Activated T-helper 17 cell treated with anti-CD3 and anti-CD28 coated beads, Interleukin-2, amount 50 U/mL, for 72 hours (primary cell): ENCODE results near the gene GPN3. TPM values are rescaled to one million over a fixed set of nuclear protein-coding genes. Genes with fewer than 3 reads are reported as not detected.
"Not testable (repeated sequence)": the region's sequence is repeated elsewhere in the genome, so short reads cannot be mapped to it uniquely, and the experiment has no call there.

Experiments
- ATAC-seq: fragments of 150-1000 bp; cut with Tn5 transposase; replicated peaks from 2 replicates; pipeline ENCODE4 v1.10.0; 2021; ENCODE audit warnings: mild to moderate bottlenecking, moderate library complexity
- H3K27ac Mint-ChIP-seq: one replicate; pipeline ENCODE4 v1.8.0; 2022; ENCODE audit warnings: mixed read lengths
- H3K27me3 Mint-ChIP-seq: one replicate; pipeline ENCODE4 v1.8.0; 2022; ENCODE audit warnings: mixed read lengths
- H3K36me3 Mint-ChIP-seq: one replicate; pipeline ENCODE4 v1.8.0; 2022; ENCODE audit warnings: low read depth, mild to moderate bottlenecking, mixed read lengths
- H3K4me1 Mint-ChIP-seq: one replicate; pipeline ENCODE4 v1.8.0; 2022; ENCODE audit warnings: mixed read lengths
- H3K4me3 Mint-ChIP-seq: one replicate; pipeline ENCODE4 v1.8.0; 2022; ENCODE audit warnings: mild to moderate bottlenecking, mixed read lengths
- H3K9me3 Mint-ChIP-seq: one replicate; pipeline ENCODE4 v1.8.0; 2022; ENCODE audit warnings: mixed read lengths
- total RNA-seq, 2 donors: library from RNA; stranded (reverse); gene quantifications; one replicate each; pipeline ENCODE4 v1.2.3, GENCODE V29; 2022

Gene GPN3
- 10 to 100 TPM; 31.4 to 41.8 TPM for total RNA-seq

- H3K9me3 Mint-ChIP-seq: no peaks in the 10 kb centered on the region
- H3K4me1 Mint-ChIP-seq: peaks cover 4% of the 10 kb centered on the region
- peaks cover 66% of the 10 kb centered on the region for H3K36me3 Mint-ChIP-seq
- peak within 1 kb of the TSS; percentile 87 for H3K4me3 Mint-ChIP-seq
- peak; percentile 86 for ATAC-seq
- H3K27ac Mint-ChIP-seq: peak within 1 kb of the TSS; percentile 92
- no peaks in the 10 kb centered on the region for H3K27me3 Mint-ChIP-seq
Observed at GRCh38 chr12:110468214-110469048, at the start of gene GPN3, which contains the start of gene FAM216A. TSS of gene GPN3 (minus strand) at chr12:110468257. CDS start at chr12:110468203, 54 bp downstream. TSS of gene FAM216A (plus strand) at chr12:110468845. CDS start at chr12:110468876, 31 bp downstream.

- Mint-ChIP-seq H3K27me3 (no peaks in the 10 kb centered on the region), H3K36me3 (no peaks in the 10 kb centered on the region), H3K4me1 (peaks cover 5% of the 10 kb centered on the region), H3K4me3 (no peak overlapping the region), H3K27ac (no peak overlapping the region), H3K9me3 (no peaks in the 10 kb centered on the region)
- no peak for ATAC-seq
Observed at GRCh38 chr12:110516995-110517394, 48.9 kb upstream of the GPN3 start.

- H3K36me3 Mint-ChIP-seq: no peaks in the 10 kb centered on the region
- no peak for ATAC-seq
- no peaks in the 10 kb centered on the region for H3K4me1 Mint-ChIP-seq
- H3K27ac Mint-ChIP-seq: no peak overlapping the region
- no peaks in the 10 kb centered on the region for H3K27me3 Mint-ChIP-seq
- H3K9me3 Mint-ChIP-seq: no peaks in the 10 kb centered on the region
- H3K4me3 Mint-ChIP-seq: no peak overlapping the region
Observed at GRCh38 chr12:110514363-110514762, 46.3 kb upstream of the GPN3 start.

- Mint-ChIP-seq H3K4me3 (no peak overlapping the region), H3K9me3 (no peaks in the 10 kb centered on the region), H3K27me3 (no peaks in the 10 kb centered on the region), H3K27ac (no peak overlapping the region), H3K36me3 (no peaks in the 10 kb centered on the region), H3K4me1 (no peaks in the 10 kb centered on the region)
- ATAC-seq: no peak
Observed at GRCh38 chr12:110513842-110514241, 45.8 kb upstream of the GPN3 start.

- Mint-ChIP-seq H3K4me1 (no peaks in the 10 kb centered on the region), H3K27ac (no peak overlapping the region), H3K36me3 (no peaks in the 10 kb centered on the region), H3K27me3 (no peaks in the 10 kb centered on the region), H3K4me3 (no peak overlapping the region), H3K9me3 (no peaks in the 10 kb centered on the region)
- no peak for ATAC-seq
Observed at GRCh38 chr12:110508071-110508586, 40.1 kb upstream of the GPN3 start.

- Mint-ChIP-seq H3K9me3 (peaks cover 4% of the 10 kb centered on the region), H3K4me1 (peaks cover 9% of the 10 kb centered on the region), H3K27ac (no peak overlapping the region), H3K4me3 (no peak overlapping the region), H3K27me3 (no peaks in the 10 kb centered on the region), H3K36me3 (peaks cover 23% of the 10 kb centered on the region)
- ATAC-seq: no peak
Observed at GRCh38 chr12:110505332-110505731, 37.3 kb upstream of the GPN3 start.

GRCh38 chr12:110503432-110503831 is 35.4 kb upstream of the GPN3 start:
- ATAC-seq: no peak
- Mint-ChIP-seq H3K36me3 (peaks cover 42% of the 10 kb centered on the region), H3K4me1 (peaks cover 9% of the 10 kb centered on the region), H3K27me3 (no peaks in the 10 kb centered on the region), H3K27ac (no peak overlapping the region), H3K4me3 (peak overlapping the region; percentile 93), H3K9me3 (peaks cover 4% of the 10 kb centered on the region)

GRCh38 chr12:110501752-110502738 is 34.0 kb upstream of the GPN3 start, which contains the start of the genes RAD9B and VPS29:
TSS of gene RAD9B (plus strand) at chr12:110502331. CDS start at chr12:110502338, 7 bp downstream.
TSS of gene VPS29 (minus strand) at chr12:110502111. CDS start at chr12:110502051, 60 bp downstream.
- ATAC-seq: peak; percentile 97
- Mint-ChIP-seq H3K27ac (peak within 1 kb of the TSS; percentile 98), H3K4me1 (peaks cover 9% of the 10 kb centered on the region), H3K9me3 (peaks cover 4% of the 10 kb centered on the region), H3K27me3 (no peaks in the 10 kb centered on the region), H3K4me3 (peak within 1 kb of the TSS; percentile 93), H3K36me3 (peaks cover 54% of the 10 kb centered on the region)

GRCh38 chr12:110501399-110501751 is 33.3 kb upstream of the GPN3 start:
- Mint-ChIP-seq H3K27me3 (no peaks in the 10 kb centered on the region), H3K4me3 (peak overlapping the region; percentile 93), H3K36me3 (peaks cover 61% of the 10 kb centered on the region), H3K4me1 (peaks cover 9% of the 10 kb centered on the region), H3K27ac (peak overlapping the region; percentile 98), H3K9me3 (peaks cover 4% of the 10 kb centered on the region)
- ATAC-seq: peak; percentile 25

- Mint-ChIP-seq H3K36me3 (peaks cover 83% of the 10 kb centered on the region), H3K4me3 (peak overlapping the region; percentile 93), H3K27ac (no peak overlapping the region), H3K9me3 (peaks cover 4% of the 10 kb centered on the region), H3K27me3 (no peaks in the 10 kb centered on the region), H3K4me1 (peaks cover 9% of the 10 kb centered on the region)
- ATAC-seq: no peak
Observed at GRCh38 chr12:110498984-110499706, 31.1 kb upstream of the GPN3 start.

GRCh38 chr12:110475426-110475825 is 7.4 kb upstream of the GPN3 start:
- ATAC-seq: no peak
- H3K9me3 Mint-ChIP-seq: no peaks in the 10 kb centered on the region
- peaks cover 51% of the 10 kb centered on the region for H3K36me3 Mint-ChIP-seq
- no peaks in the 10 kb centered on the region for H3K27me3 Mint-ChIP-seq
- H3K4me3 Mint-ChIP-seq: no peak overlapping the region
- no peaks in the 10 kb centered on the region for H3K4me1 Mint-ChIP-seq
- H3K27ac Mint-ChIP-seq: no peak overlapping the region

- H3K4me3 Mint-ChIP-seq: peak overlapping the region; percentile 87
Observed at GRCh38 chr12:110467847-110468213, 227 bp downstream of the GPN3 start.

GRCh38 chr12:110466791-110467190 is 1.3 kb downstream of the GPN3 start:
- ATAC-seq: no peak
- Mint-ChIP-seq H3K4me3 (peak overlapping the region; percentile 87), H3K9me3 (no peaks in the 10 kb centered on the region), H3K27ac (no peak overlapping the region), H3K4me1 (peaks cover 4% of the 10 kb centered on the region), H3K27me3 (no peaks in the 10 kb centered on the region), H3K36me3 (peaks cover 72% of the 10 kb centered on the region)

More at GRCh38 chr12:110467847-110468213, 227 bp downstream of the GPN3 start:
- peaks cover 69% of the 10 kb centered on the region for H3K36me3 Mint-ChIP-seq
- no peak for ATAC-seq
- H3K9me3 Mint-ChIP-seq: no peaks in the 10 kb centered on the region
- H3K27me3 Mint-ChIP-seq: no peaks in the 10 kb centered on the region
- H3K4me1 Mint-ChIP-seq: peaks cover 4% of the 10 kb centered on the region
- H3K27ac Mint-ChIP-seq: peak overlapping the region; percentile 92

- peaks cover 76% of the 10 kb centered on the region for H3K36me3 Mint-ChIP-seq
- H3K27ac Mint-ChIP-seq, H3K9me3 Mint-ChIP-seq, H3K4me1 Mint-ChIP-seq, H3K4me3 Mint-ChIP-seq, H3K27me3 Mint-ChIP-seq, ATAC-seq: not testable (repeated sequence)
Observed at GRCh38 chr12:110465765-110466164, 2.3 kb downstream of the GPN3 start.
